Measurements from ENCODE around the gene GRIK3.
"Not testable (repeated sequence)": the region's sequence is repeated elsewhere in the genome, so short reads cannot be mapped to it uniquely, and the experiment has no call there.

The GRIK3 gene

DNA sequence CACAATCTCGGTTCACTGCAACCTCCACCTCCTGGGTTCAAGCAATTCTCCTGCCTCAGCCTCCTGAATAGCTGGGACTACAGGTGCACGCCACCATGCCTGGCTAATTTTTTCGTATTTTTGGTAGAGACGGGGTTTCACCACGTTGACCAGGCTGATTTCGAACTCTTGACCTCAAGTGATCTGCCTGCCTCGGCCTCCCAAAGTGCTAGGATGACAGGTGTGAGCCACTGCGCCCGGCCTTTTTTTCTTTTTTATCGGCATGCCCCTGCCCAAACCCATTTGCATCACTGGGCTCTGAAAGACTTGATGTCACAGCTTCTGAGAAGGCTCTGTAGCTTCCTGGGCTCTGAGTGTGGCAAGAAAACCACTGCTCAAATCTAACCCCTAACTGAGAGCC lies 125.0 kb downstream of the GRIK3 start:
- not testable (repeated sequence) for DNase-seq (ENCODE audit: low read depth)

DNA sequence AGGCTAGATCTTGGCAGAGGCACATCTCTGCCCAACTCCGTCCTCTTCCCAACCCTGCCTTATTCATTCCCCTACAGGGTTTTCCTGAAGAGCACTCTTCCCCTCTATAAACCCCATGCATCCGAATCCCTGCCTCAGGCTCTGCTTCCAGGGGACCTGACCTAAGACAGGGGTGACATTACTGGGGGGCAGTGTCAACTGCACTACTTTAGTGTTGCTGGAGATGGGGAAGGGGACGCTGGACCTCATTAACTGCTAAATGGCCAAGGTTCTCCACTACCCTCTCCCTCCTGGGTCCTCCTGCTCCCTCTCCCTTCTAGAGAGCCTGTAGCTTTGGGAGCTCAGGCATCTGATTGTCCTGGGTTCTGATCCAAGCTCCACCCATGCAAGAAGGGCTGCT lies 126.2 kb downstream of the GRIK3 start:
- DNase-seq (ENCODE audit: low read depth), result no peak

DNA sequence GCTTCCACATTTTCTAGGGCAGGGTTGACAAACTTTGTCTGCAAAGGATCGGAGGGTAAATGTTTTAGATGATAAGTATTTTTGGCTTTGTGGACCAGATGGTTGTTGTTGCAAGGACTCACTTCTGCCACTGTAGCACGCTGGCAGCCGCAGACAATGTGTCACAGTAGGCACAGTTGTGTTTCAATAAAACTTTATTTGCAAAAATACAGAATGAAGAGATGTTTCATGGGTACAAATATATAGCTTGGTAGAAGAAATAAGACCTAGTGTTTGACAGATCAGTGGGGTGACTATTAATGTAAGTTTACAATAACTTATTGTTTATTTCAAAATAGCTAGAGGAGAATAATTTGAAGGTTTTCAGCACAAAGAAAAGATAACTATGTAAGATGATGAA lies 127.8 kb downstream of the GRIK3 start:
- DNase-seq (ENCODE audit: low read depth), result no peak

DNA sequence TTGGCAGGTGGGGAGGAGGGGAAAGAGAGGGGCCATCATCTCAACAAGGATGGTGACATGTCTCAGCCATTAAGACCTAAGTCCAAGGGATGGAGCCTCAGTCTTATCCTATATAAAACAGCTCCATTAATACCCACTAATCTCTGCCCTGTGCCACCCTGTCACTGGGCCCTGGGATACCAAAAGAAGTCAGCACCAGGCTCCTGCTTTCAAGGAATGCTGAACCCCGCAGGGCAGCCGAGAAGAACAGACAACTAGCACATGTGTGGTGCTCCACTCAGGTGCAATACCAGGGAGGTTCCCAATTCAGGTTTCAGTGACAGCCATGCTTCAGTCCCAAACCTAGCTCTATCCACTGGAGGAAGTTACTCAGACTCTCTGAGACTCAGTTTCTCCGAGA lies 128.4 kb downstream of the GRIK3 start:
- DNase-seq (ENCODE audit: low read depth), result no peak

DNA sequence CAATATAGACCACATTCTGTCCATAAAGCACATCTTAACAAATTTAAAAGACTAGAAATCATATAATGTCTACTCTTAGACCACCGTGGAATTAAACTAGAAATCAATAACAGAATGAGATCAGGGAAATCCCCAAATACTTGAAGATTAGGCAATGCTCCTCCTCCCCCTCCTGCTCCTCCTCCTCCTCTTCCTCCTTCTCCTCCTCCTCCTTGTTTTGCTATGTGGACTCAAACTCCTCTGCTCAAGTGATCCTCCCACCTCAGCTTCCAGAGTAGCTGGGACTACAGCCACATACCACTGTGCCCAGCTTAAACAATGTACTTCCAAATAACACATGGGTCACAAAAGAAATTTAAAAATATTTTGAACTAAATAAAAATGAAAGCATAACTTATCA lies 134.2 kb downstream of the GRIK3 start:
- DNase-seq (ENCODE audit: low read depth), result no peak

DNA sequence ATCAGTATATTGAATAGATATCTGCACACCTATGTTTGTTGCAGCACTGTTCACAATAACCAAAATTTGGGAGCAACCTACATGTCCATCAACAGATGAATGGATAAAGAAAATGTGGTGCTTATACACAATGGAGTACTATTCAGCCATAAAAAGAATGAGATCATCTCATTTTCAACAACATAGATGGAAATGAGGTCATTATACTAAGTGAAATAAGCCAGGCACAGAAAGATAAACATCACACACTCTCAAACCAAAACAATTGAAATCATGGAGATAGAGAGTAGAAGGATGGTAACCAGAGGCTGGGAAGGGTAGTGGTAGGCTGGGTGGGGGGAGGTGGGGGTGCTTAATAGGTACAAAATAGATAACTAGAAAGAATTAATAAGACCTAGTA lies 136.5 kb downstream of the GRIK3 start:
- not testable (repeated sequence) for DNase-seq (ENCODE audit: low read depth)

DNA sequence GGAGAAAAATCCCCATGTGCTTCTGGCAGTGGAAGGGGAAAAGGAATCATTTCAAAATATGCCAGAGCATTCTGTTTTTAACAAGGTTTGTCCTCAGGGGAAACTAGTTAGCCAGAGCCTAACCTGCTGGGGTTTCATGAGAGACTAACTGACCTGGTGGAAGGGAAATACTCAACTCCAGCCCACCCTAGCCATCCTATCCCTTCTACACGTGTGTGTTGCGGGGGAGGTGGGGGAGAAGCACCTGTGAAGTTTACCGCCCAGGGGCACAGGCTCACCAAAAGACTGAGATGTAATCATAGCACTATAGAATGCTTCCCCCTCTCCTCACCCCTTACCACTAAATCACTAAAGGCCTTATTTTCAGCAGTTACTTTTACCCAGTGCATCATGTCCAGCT lies 139.5 kb downstream of the GRIK3 start:
- no peak for DNase-seq (ENCODE audit: low read depth)

DNA sequence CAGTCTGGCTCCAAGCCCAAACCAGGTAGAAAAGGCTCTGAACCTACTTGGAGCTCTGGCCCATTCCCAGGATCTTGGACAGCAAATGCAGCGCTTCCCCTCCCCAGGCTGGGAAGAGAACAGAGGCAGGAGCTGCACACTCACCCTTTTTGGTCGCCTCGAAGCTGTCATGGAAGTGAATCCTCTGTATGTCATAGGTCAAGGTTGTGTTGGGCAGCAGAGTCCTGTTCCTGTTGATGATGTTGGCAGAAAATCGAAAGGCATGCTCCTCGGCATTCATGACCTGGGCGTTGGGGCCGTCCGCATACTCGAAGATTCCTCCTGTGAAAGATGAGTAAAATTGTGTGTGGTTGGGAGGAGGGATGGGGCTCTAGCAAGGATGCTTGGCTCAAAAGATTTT lies 143.5 kb downstream of the GRIK3 start:
- DNase-seq (ENCODE audit: low read depth), result no peak

DNA sequence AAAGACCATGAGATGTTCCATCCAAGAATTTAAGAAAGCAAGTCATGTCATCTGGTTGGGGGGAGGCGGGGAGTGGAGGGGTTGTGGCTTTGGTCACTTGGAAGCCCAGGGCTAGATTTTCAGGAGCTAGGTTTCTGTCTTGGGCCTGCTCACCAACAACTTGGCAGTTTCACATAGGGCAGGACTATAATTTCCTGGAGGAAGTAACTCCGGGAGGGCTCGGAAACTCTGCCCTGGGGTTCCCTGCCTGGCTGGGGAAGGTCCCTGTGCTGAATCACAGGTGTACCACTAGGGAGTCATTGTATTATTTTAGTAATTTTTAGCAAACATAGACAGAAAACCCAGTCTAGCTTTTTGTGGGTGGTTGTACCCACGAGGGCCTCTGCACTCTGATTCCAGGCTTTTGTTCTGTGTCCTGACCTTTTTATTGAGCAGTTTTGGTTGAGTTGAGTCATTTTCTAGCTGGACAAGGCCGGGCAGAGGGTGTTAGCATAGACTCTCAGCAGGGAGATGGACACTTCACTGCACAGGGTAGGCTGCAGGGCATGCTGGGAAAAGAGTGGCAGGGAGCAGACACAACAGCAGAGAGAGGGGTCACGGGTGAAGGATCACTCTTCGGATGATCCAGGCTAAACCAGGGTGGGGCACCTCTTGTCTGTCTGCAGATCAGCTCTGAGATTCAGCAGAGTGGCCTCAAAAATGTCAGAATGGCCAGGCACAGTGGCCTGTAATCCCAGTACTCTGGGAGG lies 144.7 kb downstream of the GRIK3 start:
- no peak for DNase-seq (ENCODE audit: low read depth)

DNA sequence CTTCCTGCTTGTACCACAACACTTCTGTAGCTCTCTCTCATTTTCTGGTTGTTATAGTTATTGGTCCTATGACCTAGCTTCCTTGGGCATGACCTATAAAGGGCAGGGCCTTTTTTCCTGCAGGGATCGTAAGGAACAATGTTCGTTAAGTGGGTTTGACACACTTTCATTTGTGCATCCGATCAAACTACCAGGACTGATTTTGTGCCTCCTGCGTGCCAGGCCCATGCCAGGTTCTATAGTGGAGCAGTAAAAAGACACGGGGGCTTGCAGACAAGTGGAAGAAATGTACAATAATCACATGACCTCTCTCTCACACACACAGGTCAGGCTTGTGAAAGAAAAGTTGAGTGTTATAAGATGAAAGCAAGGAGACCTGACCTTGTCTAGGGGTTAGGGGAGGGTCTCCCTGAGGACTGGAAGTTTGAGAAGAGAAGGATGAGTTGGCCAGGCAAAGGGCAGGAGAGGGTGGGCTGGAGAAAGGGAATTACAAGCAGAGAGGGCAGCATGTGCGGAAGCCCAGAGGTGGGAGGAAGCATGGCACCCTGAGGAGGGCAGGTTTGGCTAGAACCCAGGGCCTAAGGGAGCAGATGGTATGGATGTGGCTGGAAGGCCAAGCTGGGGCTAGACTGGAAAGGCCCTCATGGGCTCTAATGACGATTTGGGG lies 145.4 kb downstream of the GRIK3 start:
- no peak for DNase-seq (ENCODE audit: low read depth)

DNA sequence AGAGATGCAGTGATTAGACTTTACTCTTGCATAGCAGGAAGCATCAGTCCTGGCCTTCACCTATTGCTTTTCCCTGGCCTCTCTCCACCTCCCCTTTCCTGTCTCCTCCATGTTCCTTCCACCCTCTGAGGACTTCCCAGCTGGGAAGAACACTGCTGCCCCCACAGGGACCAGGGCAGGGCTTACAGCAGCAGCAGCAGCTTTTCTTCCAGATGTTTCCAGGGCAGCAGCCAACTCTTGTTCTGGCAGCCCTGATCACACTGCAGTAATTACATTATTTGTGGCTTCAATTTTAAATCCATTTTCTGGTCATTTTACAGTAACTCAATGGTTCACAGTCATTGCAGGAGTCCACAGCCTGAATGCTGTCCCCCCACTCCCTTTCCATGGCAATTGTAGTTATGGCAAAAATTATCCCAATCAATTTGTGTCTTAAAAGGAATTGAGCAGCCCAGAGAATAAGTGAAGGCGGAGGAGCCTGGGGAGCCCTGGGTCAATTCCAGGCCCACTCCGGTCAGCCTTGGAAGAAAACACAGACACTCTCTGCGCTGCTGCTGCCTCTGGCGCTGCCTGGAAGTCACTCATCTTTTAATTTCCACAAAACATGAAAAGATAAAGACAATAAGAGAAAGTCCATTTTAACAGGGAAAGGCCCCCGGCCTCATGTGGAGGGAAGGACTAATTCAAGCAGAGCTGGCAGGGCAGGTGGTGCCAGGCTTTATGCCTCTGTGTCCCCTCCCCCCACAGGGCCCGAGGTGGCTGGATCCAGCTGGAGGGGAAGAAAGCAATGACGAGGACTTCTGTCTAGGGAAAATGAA lies 148.6 kb downstream of the GRIK3 start:
- DNase-seq (ENCODE audit: low read depth), result no peak

DNA sequence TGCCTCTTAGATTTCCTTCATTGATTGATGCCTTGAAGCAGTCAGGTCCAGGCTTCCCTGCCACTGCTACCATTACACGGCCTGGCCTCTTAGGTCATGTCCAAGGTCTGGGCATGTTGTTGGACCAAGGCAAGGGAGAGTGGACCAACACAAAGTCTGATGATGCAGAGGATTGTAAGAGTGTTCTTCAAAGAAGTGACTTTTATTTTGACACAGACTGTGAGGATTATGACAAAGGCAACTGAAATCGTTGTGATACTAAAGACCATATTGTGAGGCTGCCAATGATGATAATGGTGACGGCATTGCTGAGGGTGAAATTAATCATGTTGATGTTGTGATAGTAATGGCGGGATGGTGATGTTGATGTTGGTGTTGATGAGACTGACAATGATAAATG lies 149.5 kb downstream of the GRIK3 start:
- no peak for DNase-seq (ENCODE audit: low read depth)

DNA sequence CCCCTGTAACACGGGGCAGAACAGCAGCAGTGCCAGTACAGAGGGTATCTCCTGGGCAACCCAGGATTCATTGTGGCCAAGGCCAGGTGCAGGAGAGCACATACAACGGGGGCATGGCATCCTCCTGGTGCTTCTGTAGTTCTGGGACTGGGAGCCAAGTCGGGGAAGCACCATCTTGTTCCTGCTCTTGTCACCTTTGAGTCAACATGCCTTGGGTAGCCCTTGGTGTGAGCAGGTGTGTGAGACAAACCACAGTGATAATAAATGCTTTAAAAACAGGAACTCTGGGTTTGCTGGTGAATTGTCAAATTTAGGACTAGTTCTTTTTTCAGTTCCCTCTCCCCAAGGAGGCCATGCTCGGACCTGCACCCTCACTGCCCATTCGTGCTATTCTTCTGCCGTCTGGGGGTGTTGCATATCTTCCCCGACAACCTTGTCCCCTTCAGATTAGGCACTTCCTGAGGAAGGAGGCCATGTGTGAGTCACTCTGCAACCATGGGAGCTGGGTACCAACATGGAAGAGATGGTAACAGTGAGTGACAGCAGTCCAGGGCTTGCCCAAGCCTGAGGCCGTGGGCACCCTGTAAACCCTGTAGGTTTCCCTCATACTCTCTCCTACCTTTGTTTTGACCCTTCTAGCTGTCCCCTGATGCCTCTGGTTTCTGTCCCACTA lies 150.2 kb downstream of the GRIK3 start:
- no peak for DNase-seq (ENCODE audit: low read depth)

DNA sequence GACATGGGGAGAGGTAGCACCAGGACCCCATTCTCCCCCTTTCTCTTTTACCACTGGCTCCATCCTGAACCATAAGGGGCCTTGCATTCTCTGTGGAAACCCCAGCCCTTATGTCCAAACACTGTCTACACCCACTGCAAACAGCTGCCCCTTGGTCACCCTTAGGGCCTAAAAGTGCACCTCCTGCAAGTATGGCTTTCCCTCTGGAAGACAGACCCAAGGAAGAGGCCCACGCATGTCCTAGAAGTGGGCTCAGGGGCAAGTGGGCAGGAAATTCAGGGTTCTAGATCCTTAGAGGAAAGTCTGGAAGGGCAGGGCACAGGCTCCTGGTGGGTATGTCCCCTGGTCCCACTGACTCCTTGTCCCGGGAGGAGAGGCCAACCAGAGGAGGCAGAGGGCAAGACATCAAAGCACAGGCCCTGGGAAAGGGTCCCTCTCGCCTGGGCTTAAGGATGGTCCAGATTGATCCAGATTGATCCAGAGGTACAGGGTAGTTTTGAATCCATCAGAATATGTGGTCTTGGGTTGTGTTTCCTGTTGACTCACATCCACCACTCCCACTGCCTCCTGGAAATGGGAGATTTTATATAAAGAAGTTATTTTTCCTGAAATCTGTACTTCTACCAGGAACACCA lies 150.9 kb downstream of the GRIK3 start:
- DNase-seq (ENCODE audit: low read depth), result no peak

DNA sequence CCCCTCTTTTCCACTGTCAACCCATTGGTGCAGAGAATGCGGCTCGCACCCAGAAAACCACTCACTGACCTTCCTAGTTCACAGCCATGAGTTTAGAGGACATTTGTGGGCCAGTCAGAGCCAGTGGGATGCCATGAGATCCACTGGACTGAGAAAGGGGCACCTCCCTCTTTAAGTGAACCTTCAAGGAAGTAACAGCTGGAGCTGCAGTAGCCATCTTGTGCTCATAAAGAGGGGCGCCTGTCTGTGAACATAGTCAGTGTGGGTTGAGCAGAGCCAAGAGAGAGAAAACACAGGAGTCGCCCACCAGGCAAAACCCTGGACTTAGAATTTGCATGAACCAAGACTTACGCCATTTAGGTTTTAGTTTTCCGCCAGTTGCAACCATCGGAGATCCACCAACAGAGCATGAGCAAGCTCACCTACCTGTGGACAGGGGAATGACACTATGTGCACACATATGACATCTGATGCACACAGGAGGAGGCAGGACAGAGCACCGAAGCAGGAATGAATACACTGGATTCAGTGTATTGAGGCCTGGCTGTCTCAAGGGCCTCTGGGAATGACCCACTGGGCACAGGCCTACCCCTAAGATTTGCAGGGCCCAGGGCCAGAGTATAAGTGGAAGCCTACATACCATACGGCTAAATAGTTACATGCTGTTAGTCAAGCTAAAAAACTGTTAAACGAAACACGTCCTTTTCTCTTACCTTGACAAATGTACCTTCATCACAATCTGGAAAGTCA lies 151.6 kb downstream of the GRIK3 start:
- DNase-seq (ENCODE audit: low read depth), result no peak

DNA sequence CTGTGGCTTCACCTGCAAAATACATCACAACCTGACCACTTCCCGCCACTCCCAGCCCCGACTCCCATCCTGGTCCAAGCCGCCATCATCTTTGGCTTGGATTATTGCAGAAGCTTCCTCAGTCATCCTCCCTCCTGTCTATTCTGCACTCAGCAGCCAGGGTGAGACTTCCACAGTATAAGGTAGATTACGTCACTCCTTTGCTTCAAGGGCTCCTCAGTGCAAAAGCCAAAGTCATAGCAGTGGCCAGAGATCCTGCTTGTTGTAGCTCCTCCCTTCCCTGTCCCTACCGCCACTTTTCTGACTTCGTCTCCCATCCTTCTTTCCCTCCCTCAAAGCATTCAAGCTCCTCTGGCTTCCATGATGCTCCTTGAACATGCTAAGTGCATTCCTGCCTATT lies 152.8 kb downstream of the GRIK3 start:
- DNase-seq (ENCODE audit: low read depth), result no peak

DNA sequence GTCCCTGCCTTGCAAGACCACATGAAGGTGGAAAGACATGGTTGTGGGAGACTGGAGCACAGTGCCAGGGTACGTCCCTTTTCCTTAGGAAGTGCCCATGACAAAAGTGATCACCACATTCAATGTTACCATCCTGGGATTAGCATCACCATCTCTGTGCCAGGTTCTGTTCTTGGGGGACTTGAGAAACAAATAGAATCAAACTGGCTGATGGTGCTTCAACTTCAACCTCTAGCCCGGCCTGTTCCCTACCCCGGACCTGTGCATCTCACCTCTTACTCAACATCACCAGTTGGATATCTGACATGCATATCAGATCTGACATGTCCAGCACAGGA lies 153.3 kb downstream of the GRIK3 start:
- no peak for DNase-seq (ENCODE audit: low read depth)

DNA sequence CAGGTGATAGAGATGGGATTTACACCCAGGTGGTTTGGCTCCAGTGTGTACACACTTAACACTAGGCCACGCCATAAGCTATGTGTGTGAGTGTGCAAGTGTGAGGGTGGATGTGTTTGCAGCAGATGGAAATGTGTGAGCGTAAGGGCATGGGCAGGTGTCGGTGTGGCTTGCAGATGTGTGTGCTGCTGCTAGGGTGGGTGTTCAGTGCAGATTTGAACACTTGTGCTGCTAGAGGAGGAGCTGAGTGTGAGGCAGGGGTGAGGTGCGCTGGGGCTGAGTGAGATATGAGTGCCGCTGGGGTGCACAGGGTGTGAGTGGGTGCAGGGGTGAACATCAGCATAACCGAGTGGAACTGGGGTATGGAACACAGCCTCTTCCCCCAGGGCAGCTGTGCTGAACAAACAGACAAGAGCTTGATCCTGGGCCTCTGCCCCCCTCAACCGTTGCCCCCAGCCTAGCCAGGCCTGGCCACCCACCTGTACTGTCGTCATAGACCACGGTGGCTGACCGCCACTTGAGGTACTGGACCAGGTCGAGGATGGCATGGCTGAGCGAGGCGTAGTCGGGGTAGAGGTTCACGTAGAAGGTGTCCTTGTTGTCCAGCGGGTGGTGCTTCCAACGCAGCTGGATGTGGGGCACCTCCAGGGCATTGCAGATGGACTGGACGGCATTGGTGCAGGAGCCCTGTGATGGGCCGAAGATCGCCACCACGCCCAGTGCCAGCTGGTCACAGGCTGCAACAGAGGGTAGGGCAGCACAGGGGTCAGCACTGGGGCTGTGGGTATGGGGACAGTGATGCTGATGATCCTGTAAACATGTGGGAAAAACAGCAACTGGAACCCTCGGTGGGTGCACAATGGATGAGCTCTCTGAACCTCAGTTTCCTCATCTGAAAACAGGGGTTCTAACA lies 153.9 kb downstream of the GRIK3 start:
- no peak for DNase-seq (ENCODE audit: low read depth)

DNA sequence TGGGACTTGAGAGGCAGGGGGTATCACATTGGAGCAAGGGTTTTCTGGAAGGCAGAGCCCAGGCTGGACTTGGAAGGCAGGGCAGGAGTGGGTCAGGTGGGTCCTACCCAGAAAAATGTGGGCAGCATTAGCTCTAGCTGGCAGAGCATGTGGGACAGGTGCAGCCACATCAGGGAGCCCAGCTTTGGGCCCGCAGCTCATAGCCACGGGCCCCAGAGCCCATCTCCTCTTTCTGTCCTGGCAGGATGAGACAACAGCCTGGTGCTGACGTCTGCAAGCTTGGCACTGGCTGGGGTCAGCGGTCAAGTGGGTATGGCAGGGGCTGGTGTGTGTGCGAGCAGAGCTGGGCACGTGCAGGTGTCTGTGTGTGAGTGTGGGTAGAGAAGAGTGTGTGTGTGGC lies 154.7 kb downstream of the GRIK3 start:
- no peak for DNase-seq (ENCODE audit: low read depth)

DNA sequence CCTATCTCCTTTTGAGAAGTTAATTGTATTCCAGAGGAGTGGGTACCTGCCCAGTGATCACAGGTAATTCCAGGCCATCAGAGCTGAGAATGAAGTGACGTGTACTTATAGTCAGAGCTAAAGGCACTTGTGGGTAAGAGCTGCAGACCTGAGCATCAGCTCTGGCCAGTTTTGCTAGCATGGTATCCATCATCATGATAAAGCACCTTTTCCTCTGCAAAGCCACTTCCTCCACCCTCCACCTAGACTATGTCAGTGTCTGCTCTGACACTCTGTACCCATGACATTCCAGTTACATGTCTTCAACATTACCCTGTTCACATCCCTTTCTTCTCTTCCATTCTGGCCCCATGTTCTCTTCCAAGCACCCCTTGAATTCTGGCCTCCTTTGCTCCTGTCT lies 157.3 kb downstream of the GRIK3 start:
- no peak for DNase-seq (ENCODE audit: low read depth)

Data from HS-5 (cell line).